HG02588 (cell line): Measurements from ENCODE around the gene AHI1.

Experiments
- ATAC-seq: cut with Tn5 transposase; IDR thresholded peaks from one replicate; pipeline ENCODE4 v1.9.1; 2021; ENCODE audit warnings: mild to moderate bottlenecking, moderate library complexity; ENCODE audit not compliant: unreplicated experiment

Gene AHI1

GRCh38 chr6:135334169-135334568 is 163.4 kb downstream of the AHI1 start:
- ATAC-seq = no peak

GRCh38 chr6:135331002-135331401 is 166.5 kb downstream of the AHI1 start:
- no peak for ATAC-seq

- peak; percentile 89 for ATAC-seq
These were observed 167.4 kb downstream of the AHI1 start for GRCh38 chr6:135329851-135330803.

- no peak for ATAC-seq
These were observed 169.4 kb downstream of the AHI1 start for GRCh38 chr6:135328136-135328535.

- ATAC-seq = no peak
These were observed 171.7 kb downstream of the AHI1 start for GRCh38 chr6:135325624-135326424.

- ATAC-seq = no peak
These were observed 173.0 kb downstream of the AHI1 start for GRCh38 chr6:135324531-135324930.

- no peak for ATAC-seq
These were observed 173.6 kb downstream of the AHI1 start for GRCh38 chr6:135323979-135324378.

GRCh38 chr6:135323202-135323668 is 174.3 kb downstream of the AHI1 start:
- ATAC-seq = peak; percentile 94

GRCh38 chr6:135322427-135323201 is 174.9 kb downstream of the AHI1 start:
- ATAC-seq = peak; percentile 74

GRCh38 chr6:135320721-135321621 is 176.6 kb downstream of the AHI1 start:
- ATAC-seq = no peak

- ATAC-seq = no peak
These were observed 177.7 kb downstream of the AHI1 start for GRCh38 chr6:135319819-135320218.

GRCh38 chr6:135318738-135319469 is 178.6 kb downstream of the AHI1 start:
- no peak for ATAC-seq

GRCh38 chr6:135314543-135314942 is 183.0 kb downstream of the AHI1 start:
- no peak for ATAC-seq

- ATAC-seq = no peak
These were observed 185.9 kb downstream of the AHI1 start for GRCh38 chr6:135311446-135312200.

- no peak for ATAC-seq
These were observed 187.2 kb downstream of the AHI1 start for GRCh38 chr6:135310291-135310690.

- no peak for ATAC-seq
These were observed 190.7 kb downstream of the AHI1 start for GRCh38 chr6:135306740-135307420.

- ATAC-seq = no peak
These were observed 191.4 kb downstream of the AHI1 start for GRCh38 chr6:135306166-135306565.

GRCh38 chr6:135305684-135306083 is 191.9 kb downstream of the AHI1 start:
- ATAC-seq = no peak
